Measurements from ENCODE around the gene EGFL7. TPM values are rescaled to one million over a fixed set of nuclear protein-coding genes. Genes with fewer than 3 reads are reported as not detected.

The EGFL7 gene
- total and polyA plus RNA-seq, 2 of the 8 experiments (the other 6 are each of a cell fraction or from before 2014, with no cell fraction given) = 37.8 to 53.4 TPM

DNA sequence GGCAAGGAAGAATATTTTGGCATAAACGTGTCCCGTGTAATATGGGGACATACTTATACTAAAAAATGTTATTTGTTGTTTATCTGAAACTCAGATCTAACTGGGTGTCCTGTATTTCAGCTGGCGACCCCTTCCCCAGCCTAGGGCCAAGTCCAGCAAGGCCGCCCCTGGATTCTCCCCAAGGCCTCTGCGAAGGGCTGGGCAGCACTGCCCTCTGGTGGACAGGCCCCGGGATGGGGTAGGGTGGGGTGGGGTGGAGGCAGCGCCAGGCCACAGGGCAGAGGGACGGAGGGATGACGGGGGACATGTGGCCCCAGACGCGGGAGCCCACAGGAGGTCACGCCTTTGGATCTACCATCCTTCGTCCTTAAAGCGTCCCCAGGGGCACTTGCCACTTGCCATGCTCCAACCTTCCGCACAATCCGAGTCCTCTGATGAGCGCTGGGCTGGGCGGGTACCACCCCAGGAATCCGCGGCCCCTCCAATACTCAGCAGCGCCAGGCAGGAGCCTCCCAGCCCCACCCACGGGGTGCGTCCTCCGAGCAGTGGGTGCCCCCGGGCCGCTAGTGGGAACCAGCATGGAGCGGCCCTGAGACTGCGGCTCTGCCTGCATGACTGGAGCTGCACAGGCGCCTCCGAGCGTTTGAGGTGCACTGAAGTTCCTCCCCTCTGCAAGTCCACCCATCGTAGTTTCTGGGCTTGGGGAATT is 31.6 kb downstream of the EGFL7 start (continued):
- TF ChIP-seq, protein P1, sequence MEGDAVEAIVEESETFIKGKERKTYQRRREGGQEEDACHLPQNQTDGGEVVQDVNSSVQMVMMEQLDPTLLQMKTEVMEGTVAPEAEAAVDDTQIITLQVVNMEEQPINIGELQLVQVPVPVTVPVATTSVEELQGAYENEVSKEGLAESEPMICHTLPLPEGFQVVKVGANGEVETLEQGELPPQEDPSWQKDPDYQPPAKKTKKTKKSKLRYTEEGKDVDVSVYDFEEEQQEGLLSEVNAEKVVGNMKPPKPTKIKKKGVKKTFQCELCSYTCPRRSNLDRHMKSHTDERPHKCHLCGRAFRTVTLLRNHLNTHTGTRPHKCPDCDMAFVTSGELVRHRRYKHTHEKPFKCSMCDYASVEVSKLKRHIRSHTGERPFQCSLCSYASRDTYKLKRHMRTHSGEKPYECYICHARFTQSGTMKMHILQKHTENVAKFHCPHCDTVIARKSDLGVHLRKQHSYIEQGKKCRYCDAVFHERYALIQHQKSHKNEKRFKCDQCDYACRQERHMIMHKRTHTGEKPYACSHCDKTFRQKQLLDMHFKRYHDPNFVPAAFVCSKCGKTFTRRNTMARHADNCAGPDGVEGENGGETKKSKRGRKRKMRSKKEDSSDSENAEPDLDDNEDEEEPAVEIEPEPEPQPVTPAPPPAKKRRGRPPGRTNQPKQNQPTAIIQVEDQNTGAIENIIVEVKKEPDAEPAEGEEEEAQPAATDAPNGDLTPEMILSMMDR (IDR thresholded peaks at IDR 0.05; ENCODE audit: control extremely low read depth in 1 of 3, insufficient read depth in 1 of 3, low read depth in 1 of 3, low read length in 3 of 3) = peak in 2 of 3 experiments; percentile 79 to 89; a peak in 3 of 4 replicates
- TF ChIP-seq CREB1 (IDR thresholded peaks at IDR 0.05) (0 out of 2 replicates have a peak, but pooled peaks have one; percentile 22), RAD21 (IDR thresholded peaks at IDR 0.05 in 1 of 2, conservative IDR thresholded peaks at IDR 0.05 in 1 of 2; ENCODE audit: low read depth in 2 of 2, low read length in 2 of 2) (peak; percentile 81 to 89), CBX5 (IDR thresholded peaks at IDR 0.05; ENCODE audit: low read depth, low read length) (no peak), SUZ12 (IDR thresholded peaks at IDR 0.05; ENCODE audit: low read length) (no peak)
